ENCODE results near the gene ZNF438.
"Not testable (repeated sequence)": the region's sequence is repeated elsewhere in the genome, so short reads cannot be mapped to it uniquely, and the experiment has no call there.

Gene ZNF438

DNA sequence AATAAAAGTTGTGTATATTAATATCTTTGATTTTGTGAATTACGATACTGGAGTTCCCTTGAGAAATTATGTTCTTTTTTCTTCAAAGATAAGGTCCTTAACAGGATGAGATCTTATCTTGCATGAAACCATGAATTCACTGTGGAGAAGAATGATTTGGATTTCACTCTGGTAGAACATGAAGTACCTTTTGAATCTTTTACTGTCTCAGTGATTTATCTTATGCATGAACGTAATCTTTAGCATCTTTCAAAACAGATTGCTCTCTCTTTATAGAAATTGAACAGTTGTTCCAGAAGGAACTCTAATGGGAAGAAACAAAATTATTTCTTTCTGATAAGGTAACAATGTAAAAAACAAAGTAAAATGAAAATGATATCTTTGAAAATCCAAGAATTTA is 11.0 kb upstream of the ZNF438 start:
- Histone ChIP-seq H3K4me2 (ENCODE audit: insufficient read depth, low read length) (no peak overlapping the region), H3K9me3 (ENCODE audit: insufficient read depth, low read length, severe bottlenecking) (no peaks in the 10 kb centered on the region), H3K36me3 (ENCODE audit: insufficient read depth, low read length) (no peaks in the 10 kb centered on the region), H2AFZ (ENCODE audit: low read depth, low read length) (no peak overlapping the region), H3K79me2 (ENCODE audit: insufficient read depth, low read length) (no peaks in the 10 kb centered on the region), H3K27me3 (ENCODE audit: insufficient read depth, low read length, poor library complexity) (no peaks in the 10 kb centered on the region), H3K9ac (ENCODE audit: low read depth, low read length) (no peak overlapping the region), H4K20me1 (ENCODE audit: insufficient read depth, low read length) (no peaks in the 10 kb centered on the region), H3K4me1 (ENCODE audit: insufficient read depth, low read length) (peaks cover 3% of the 10 kb centered on the region; the same call in 1 of the 2 replicates), H3K27ac (ENCODE audit: low read length) (no peak overlapping the region), H3K4me3 (ENCODE audit: low read depth in 1 of 2, low read length in 2 of 2) (no peak overlapping the region)
- ATAC-seq (ENCODE audit: insufficient read depth, low read depth) (no peak), DNase-seq (no peak)
- TF ChIP-seq, protein P1, sequence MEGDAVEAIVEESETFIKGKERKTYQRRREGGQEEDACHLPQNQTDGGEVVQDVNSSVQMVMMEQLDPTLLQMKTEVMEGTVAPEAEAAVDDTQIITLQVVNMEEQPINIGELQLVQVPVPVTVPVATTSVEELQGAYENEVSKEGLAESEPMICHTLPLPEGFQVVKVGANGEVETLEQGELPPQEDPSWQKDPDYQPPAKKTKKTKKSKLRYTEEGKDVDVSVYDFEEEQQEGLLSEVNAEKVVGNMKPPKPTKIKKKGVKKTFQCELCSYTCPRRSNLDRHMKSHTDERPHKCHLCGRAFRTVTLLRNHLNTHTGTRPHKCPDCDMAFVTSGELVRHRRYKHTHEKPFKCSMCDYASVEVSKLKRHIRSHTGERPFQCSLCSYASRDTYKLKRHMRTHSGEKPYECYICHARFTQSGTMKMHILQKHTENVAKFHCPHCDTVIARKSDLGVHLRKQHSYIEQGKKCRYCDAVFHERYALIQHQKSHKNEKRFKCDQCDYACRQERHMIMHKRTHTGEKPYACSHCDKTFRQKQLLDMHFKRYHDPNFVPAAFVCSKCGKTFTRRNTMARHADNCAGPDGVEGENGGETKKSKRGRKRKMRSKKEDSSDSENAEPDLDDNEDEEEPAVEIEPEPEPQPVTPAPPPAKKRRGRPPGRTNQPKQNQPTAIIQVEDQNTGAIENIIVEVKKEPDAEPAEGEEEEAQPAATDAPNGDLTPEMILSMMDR (IDR thresholded peaks at IDR 0.05; ENCODE audit: borderline replicate concordance, extremely low read depth, low read length, poor library complexity, severe bottlenecking), result no peak
- TF ChIP-seq EZH2 (IDR thresholded peaks at IDR 0.05; ENCODE audit: borderline replicate concordance, low read depth, low read length, severe bottlenecking), result no peak

DNA sequence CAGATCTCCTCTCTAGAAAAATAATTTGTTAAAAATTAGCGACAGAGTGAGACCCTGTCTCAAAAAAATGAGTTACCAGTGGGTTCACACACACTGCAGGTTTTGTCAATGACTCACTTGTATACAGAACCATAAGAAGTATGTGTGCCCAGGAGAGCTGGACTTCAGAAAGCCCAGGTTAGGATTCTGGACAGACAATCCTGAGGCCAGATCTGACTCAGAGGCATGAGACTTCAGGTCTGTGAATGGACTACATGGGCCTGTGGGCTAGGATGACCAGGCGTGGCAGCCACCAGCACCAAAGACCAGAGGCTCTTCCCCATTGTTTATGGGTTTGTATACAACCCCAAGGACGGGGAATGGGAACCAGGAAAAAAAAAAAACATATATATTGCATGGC is 9.3 kb upstream of the ZNF438 start:
- Histone ChIP-seq H3K36me3 (ENCODE audit: insufficient read depth, low read length) (no peaks in the 10 kb centered on the region), H3K27me3 (ENCODE audit: insufficient read depth, low read length, poor library complexity) (no peaks in the 10 kb centered on the region), H3K9ac (ENCODE audit: low read depth, low read length) (no peak overlapping the region), H4K20me1 (ENCODE audit: insufficient read depth, low read length) (no peaks in the 10 kb centered on the region), H3K4me1 (ENCODE audit: insufficient read depth, low read length) (peaks cover 3% of the 10 kb centered on the region; the same call in 1 of the 2 replicates), H3K4me2 (ENCODE audit: insufficient read depth, low read length) (no peak overlapping the region), H2AFZ (ENCODE audit: low read depth, low read length) (no peak overlapping the region), H3K27ac (ENCODE audit: low read length) (no peak overlapping the region), H3K79me2 (ENCODE audit: insufficient read depth, low read length) (no peaks in the 10 kb centered on the region), H3K4me3 (ENCODE audit: low read depth in 1 of 2, low read length in 2 of 2) (no peak overlapping the region), H3K9me3 (ENCODE audit: insufficient read depth, low read length, severe bottlenecking) (no peaks in the 10 kb centered on the region)
- no peak for TF ChIP-seq EZH2 (IDR thresholded peaks at IDR 0.05; ENCODE audit: borderline replicate concordance, low read depth, low read length, severe bottlenecking)
- TF ChIP-seq, protein P1 (IDR thresholded peaks at IDR 0.05; ENCODE audit: borderline replicate concordance, extremely low read depth, low read length, poor library complexity, severe bottlenecking), result no peak
- no peak for DNase-seq
- no peak for ATAC-seq (ENCODE audit: insufficient read depth, low read depth)

DNA sequence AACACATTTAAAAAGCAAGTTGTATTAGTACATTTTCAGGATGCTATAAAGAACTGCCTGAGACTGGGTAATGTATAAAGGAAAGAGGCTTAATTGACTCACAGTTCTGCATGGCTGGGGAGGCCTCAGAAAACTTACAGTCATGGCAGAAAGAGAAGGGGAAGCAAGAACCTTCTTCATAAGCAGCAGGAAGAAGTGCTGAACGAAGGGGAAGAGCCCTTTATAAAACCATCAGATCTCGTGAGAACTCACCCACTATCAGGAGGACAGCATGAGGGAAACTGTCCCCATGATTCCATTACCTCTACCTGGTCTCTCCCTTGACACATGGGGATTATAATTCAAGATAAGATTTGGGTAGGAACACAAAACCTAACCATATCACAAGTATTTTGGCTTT is 7.3 kb upstream of the ZNF438 start:
- H3K9ac ChIP-seq (ENCODE audit: low read depth, low read length); H4K20me1 ChIP-seq (ENCODE audit: insufficient read depth, low read length); H3K9me3 ChIP-seq (ENCODE audit: insufficient read depth, low read length, severe bottlenecking); H2AFZ ChIP-seq (ENCODE audit: low read depth, low read length); H3K27ac ChIP-seq (ENCODE audit: low read length); ATAC-seq (ENCODE audit: insufficient read depth, low read depth); H3K36me3 ChIP-seq (ENCODE audit: insufficient read depth, low read length); DNase-seq; H3K27me3 ChIP-seq (ENCODE audit: insufficient read depth, low read length, poor library complexity); H3K4me3 ChIP-seq (ENCODE audit: low read depth in 1 of 2, low read length in 2 of 2); H3K4me2 ChIP-seq (ENCODE audit: insufficient read depth, low read length); H3K79me2 ChIP-seq (ENCODE audit: insufficient read depth, low read length): not testable (repeated sequence)
- H3K4me1 ChIP-seq (ENCODE audit: insufficient read depth, low read length), result peaks cover 14% of the 10 kb centered on the region

DNA sequence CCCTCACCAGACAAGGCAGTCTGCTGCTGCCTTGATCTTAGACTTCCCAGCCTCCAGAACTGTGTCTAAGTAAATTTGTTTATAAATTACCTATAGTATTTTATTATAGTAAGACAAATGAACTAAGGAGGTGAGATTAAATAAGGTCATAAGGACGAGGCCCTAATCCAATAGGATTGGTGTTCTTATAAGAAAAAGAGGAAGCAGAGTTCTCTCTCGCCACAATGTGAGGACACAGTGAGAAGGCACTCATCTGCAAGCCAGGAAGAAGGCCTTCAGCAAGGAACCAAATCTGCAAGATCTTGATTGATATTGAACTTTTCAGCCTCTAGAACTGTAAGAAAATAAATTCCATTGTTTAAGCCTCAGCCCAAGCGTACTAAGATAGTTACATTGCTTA is 6.1 kb upstream of the ZNF438 start:
- no peaks in the 10 kb centered on the region for H3K9me3 ChIP-seq (ENCODE audit: insufficient read depth, low read length, severe bottlenecking)
- H4K20me1 ChIP-seq (ENCODE audit: insufficient read depth, low read length), result no peaks in the 10 kb centered on the region
- H3K27me3 ChIP-seq (ENCODE audit: insufficient read depth, low read length, poor library complexity), result no peaks in the 10 kb centered on the region
- DNase-seq, result no peak
- no peak overlapping the region for H2AFZ ChIP-seq (ENCODE audit: low read depth, low read length)
- H3K9ac ChIP-seq (ENCODE audit: low read depth, low read length), result no peak overlapping the region
- no peak overlapping the region for H3K27ac ChIP-seq (ENCODE audit: low read length)
- peaks cover 26% of the 10 kb centered on the region for H3K4me1 ChIP-seq (ENCODE audit: insufficient read depth, low read length)
- H3K36me3 ChIP-seq (ENCODE audit: insufficient read depth, low read length), result no peaks in the 10 kb centered on the region
- no peak overlapping the region for H3K4me3 ChIP-seq (ENCODE audit: low read depth in 1 of 2, low read length in 2 of 2)
- H3K79me2 ChIP-seq (ENCODE audit: insufficient read depth, low read length), result peaks cover under 1% of the 10 kb centered on the region; the same call in 1 of the 2 replicates
- ATAC-seq (ENCODE audit: insufficient read depth, low read depth), result no peak
- no peak overlapping the region for H3K4me2 ChIP-seq (ENCODE audit: insufficient read depth, low read length)
- TF ChIP-seq EZH2 (IDR thresholded peaks at IDR 0.05; ENCODE audit: borderline replicate concordance, low read depth, low read length, severe bottlenecking), result no peak
- TF ChIP-seq, protein P1 (IDR thresholded peaks at IDR 0.05; ENCODE audit: borderline replicate concordance, extremely low read depth, low read length, poor library complexity, severe bottlenecking), result no peak
